ENCODE measurements around the gene ECHS1.
A peak's percentile ranks its signal among the peaks of the same experiment; 100 is the strongest.
"Not testable (repeated sequence)": the region's sequence is repeated elsewhere in the genome, so short reads cannot be mapped to it uniquely, and the experiment has no call there.

ECHS1 gene

GRCh38 chr10:133337370-133337725 lies 35.8 kb downstream of the ECHS1 start:
- no peak for DNase-seq

- no peak for DNase-seq
These were observed 36.4 kb downstream of the ECHS1 start, which contains the start of gene CALY for GRCh38 chr10:133336577-133337369. CALY (minus strand) TSS chr10:133336896; CDS start chr10:133328989, 7,907 bp downstream.

GRCh38 chr10:133336118-133336576 lies 37.0 kb downstream of the ECHS1 start:
- DNase-seq = no peak

GRCh38 chr10:133335246-133336117 lies 37.7 kb downstream of the ECHS1 start:
- DNase-seq = no peak

GRCh38 chr10:133334503-133335245 lies 38.5 kb downstream of the ECHS1 start:
- no peak for DNase-seq

- no peak for DNase-seq
These were observed 40.0 kb downstream of the ECHS1 start for GRCh38 chr10:133332936-133333699.

- peak; percentile 39 for DNase-seq
These were observed 43.5 kb downstream of the ECHS1 start for GRCh38 chr10:133329491-133330202.

- DNase-seq = no peak
These were observed 44.5 kb downstream of the ECHS1 start for GRCh38 chr10:133328358-133329343.

GRCh38 chr10:133327651-133328357 lies 45.4 kb downstream of the ECHS1 start:
- no peak for DNase-seq

- DNase-seq = no peak
These were observed 46.2 kb downstream of the ECHS1 start for GRCh38 chr10:133326745-133327650.

GRCh38 chr10:133326223-133326551 lies 47.0 kb downstream of the ECHS1 start:
- DNase-seq = no peak

GRCh38 chr10:133325440-133326222 lies 47.5 kb downstream of the ECHS1 start:
- DNase-seq = no peak

GRCh38 chr10:133324857-133325260 lies 48.3 kb downstream of the ECHS1 start:
- no peak for DNase-seq

- peak; percentile 65 for DNase-seq
These were observed 48.9 kb downstream of the ECHS1 start for GRCh38 chr10:133324198-133324792.

GRCh38 chr10:133322064-133322709 lies 51.0 kb downstream of the ECHS1 start:
- DNase-seq = not testable (repeated sequence)

- DNase-seq = not testable (repeated sequence)
These were observed 52.2 kb downstream of the ECHS1 start for GRCh38 chr10:133320852-133321422.

All from NCI-H1105 (cell line).